ENCODE measurements around the gene SLC26A8. TPM values are rescaled to one million over a fixed set of nuclear protein-coding genes. Genes with fewer than 3 reads are reported as not detected.

Gene SLC26A8
- total RNA-seq, 3 donors from 2014 or later = 0.29 to 0.48 TPM; not detected in 1

- H3K27ac ChIP-seq = no peak overlapping the region
- DNase-seq (ENCODE audit: low spot score in 2 of 2) = no peak
- no peaks in the 10 kb centered on the region for H3K36me3 ChIP-seq
- TF ChIP-seq POLR2A (IDR thresholded peaks at IDR 0.05) (no peak), POLR2AphosphoS5 (IDR thresholded peaks at IDR 0.05) (no peak), CTCF (IDR thresholded peaks at IDR 0.05) (no peak)
- H3K9me3 ChIP-seq = no peaks in the 10 kb centered on the region
- no peaks in the 10 kb centered on the region for H3K27me3 ChIP-seq
- H3K4me1 ChIP-seq = no peaks in the 10 kb centered on the region
- H3K4me3 ChIP-seq = no peak overlapping the region
- intact Hi-C loops (cut with DNase I; ENCODE audit: low total_unique reads) = no loop called here
Measured at GRCh38 chr6:36066817-36067216, 42.4 kb upstream of the SLC26A8 start.

- TF ChIP-seq POLR2AphosphoS5 (IDR thresholded peaks at IDR 0.05) (no peak), CTCF (IDR thresholded peaks at IDR 0.05) (no peak), POLR2A (IDR thresholded peaks at IDR 0.05) (no peak)
- intact Hi-C loops (cut with DNase I; ENCODE audit: low total_unique reads) = no loop called here
- Histone ChIP-seq H3K4me3 (no peak overlapping the region), H3K27me3 (no peaks in the 10 kb centered on the region), H3K9me3 (no peaks in the 10 kb centered on the region), H3K4me1 (no peaks in the 10 kb centered on the region), H3K27ac (no peak overlapping the region), H3K36me3 (no peaks in the 10 kb centered on the region)
- no peak for DNase-seq (ENCODE audit: low spot score in 2 of 2)
Measured at GRCh38 chr6:36065916-36066315, 41.5 kb upstream of the SLC26A8 start.

DNA sequence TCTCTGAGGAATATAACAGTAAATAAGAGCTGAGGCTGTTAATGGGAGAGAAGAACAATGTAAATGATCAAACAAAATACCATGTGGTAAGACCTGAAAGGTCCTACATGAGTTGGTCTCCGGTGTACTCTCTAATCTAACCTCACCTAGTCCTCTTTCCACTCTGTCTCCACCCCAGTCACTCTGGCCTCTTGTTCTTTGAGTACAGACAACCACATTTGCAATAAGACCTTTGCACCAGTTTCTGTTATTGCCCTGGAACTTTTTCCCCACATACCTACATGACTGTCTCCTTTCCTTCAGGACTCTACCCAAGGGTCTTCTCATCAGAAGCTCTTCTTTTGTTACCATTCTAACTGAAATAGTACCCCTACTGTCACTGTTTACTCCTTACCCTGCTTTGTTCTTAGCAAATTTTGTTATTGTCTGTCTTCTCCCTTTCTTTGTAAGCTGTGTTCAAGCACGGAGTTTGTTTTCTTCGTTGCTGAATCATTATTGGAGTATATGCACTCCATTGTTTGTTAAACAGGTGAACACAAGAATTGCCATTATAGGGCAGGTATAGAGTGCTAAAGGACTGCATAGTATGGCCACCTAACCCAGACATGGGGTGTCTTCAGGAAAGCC lies 40.4 kb upstream of the SLC26A8 start:
- H3K4me1 ChIP-seq = no peaks in the 10 kb centered on the region

DNA sequence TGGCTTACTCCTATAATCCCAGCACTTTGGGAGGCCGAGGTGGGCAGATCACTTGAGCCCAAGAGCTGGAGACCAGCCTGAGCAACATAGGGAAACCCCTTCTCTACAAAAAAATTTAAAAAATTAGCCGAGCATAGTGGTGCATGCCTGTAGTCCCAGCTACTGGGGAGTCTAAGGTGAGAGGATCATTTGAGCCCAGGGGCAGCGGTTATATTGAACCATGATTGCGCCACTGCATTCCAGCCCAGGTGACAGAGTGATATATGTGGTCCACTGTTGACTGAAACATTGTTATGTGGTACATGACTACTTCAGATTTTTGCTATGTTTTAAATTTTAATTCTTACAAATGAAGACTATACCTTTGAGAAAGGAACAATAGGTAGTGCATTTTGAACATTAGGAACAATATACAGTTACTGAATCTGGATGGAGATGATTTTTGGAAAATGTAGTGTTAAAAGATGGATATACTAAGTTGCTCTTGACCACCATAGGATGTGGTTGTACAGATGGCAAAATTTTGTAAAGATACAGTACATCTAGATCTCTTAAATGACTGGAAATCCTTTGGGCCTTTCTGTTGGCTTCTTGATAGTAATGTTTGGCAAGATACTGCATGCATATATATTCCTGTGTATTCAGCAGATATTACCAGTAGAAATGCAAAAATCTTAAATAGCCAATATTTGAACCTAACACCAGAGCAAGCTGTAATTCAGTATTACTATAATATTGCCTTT lies 39.0 kb upstream of the SLC26A8 start:
- H3K27me3 ChIP-seq = no peaks in the 10 kb centered on the region
- no peaks in the 10 kb centered on the region for H3K9me3 ChIP-seq
- no peaks in the 10 kb centered on the region for H3K4me1 ChIP-seq
- no peaks in the 10 kb centered on the region for H3K36me3 ChIP-seq
- H3K4me3 ChIP-seq = no peak overlapping the region
- intact Hi-C loops (cut with DNase I; ENCODE audit: low total_unique reads) = loop anchor here (5.0 kb wide), 1 partner anchor 721 kb away; the partner anchor contains the start of gene PPARD
- no peak for DNase-seq (ENCODE audit: low spot score in 2 of 2)
- H3K27ac ChIP-seq = no peak overlapping the region
- no peak for TF ChIP-seq POLR2AphosphoS5 (IDR thresholded peaks at IDR 0.05)
- no peak for TF ChIP-seq POLR2A (IDR thresholded peaks at IDR 0.05)
- no peak for TF ChIP-seq CTCF (IDR thresholded peaks at IDR 0.05)

More for the DNA sequence above, 40.4 kb upstream of the SLC26A8 start:
- no peak for TF ChIP-seq POLR2A (IDR thresholded peaks at IDR 0.05)
- TF ChIP-seq POLR2AphosphoS5 (IDR thresholded peaks at IDR 0.05) = no peak
- TF ChIP-seq CTCF (IDR thresholded peaks at IDR 0.05) = no peak
- intact Hi-C loops (cut with DNase I; ENCODE audit: low total_unique reads) = loop anchor here (5.0 kb wide), 1 partner anchor 723 kb away; the partner anchor contains the start of gene PPARD
- Histone ChIP-seq H3K36me3 (no peaks in the 10 kb centered on the region), H3K27me3 (no peaks in the 10 kb centered on the region), H3K4me3 (no peak overlapping the region), H3K9me3 (no peaks in the 10 kb centered on the region), H3K27ac (no peak overlapping the region)
- no peak for DNase-seq (ENCODE audit: low spot score in 2 of 2)

GRCh38 chr6:36062247-36062646 lies 37.8 kb upstream of the SLC26A8 start:
- Histone ChIP-seq H3K4me1 (no peaks in the 10 kb centered on the region), H3K36me3 (no peaks in the 10 kb centered on the region), H3K27me3 (no peaks in the 10 kb centered on the region), H3K27ac (no peak overlapping the region), H3K4me3 (no peak overlapping the region), H3K9me3 (no peaks in the 10 kb centered on the region)
- intact Hi-C loops (cut with DNase I; ENCODE audit: low total_unique reads) = loop anchor here (5.0 kb wide), 1 partner anchor 720 kb away; the partner anchor contains the start of gene PPARD
- TF ChIP-seq POLR2AphosphoS5 (IDR thresholded peaks at IDR 0.05) = no peak
- no peak for TF ChIP-seq POLR2A (IDR thresholded peaks at IDR 0.05)
- no peak for TF ChIP-seq CTCF (IDR thresholded peaks at IDR 0.05)
- no peak for DNase-seq (ENCODE audit: low spot score in 2 of 2)

Data from breast epithelium (tissue), 4 donors.